ENCODE results near the gene DDR2.

The DDR2 gene

DNA sequence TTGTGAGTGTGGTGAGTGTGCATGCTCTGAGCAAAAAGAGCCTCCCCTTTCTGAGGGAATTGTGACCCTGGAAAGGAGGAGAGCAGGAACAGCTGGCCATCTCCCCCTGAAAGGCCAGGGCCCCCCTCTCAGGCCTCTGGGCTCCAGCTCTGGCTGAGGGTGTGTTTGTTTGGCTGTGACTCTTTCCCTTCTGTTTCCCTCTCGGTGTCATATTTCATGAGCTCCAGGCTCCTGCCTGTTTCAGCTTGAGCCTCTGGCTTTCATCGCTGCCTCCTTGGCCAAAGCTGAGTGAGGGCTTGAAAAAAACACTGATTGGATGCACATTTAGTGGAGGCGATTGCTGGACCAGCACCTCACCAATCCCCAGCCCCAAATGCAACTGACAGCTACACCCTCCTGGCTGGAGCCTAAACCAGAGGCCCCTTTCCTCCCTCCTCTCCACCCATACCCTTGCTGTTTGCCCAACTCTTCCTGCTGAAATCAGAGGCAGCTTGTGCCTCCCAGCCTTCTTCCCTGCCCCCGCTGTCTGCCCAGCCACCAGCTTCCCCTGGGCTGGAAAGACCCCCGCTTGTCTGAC, 64.1 kb downstream of the DDR2 start:
- DNase-seq, result peak in 27 of 56 donors; percentile 1 to 69 (median 14)

DNA sequence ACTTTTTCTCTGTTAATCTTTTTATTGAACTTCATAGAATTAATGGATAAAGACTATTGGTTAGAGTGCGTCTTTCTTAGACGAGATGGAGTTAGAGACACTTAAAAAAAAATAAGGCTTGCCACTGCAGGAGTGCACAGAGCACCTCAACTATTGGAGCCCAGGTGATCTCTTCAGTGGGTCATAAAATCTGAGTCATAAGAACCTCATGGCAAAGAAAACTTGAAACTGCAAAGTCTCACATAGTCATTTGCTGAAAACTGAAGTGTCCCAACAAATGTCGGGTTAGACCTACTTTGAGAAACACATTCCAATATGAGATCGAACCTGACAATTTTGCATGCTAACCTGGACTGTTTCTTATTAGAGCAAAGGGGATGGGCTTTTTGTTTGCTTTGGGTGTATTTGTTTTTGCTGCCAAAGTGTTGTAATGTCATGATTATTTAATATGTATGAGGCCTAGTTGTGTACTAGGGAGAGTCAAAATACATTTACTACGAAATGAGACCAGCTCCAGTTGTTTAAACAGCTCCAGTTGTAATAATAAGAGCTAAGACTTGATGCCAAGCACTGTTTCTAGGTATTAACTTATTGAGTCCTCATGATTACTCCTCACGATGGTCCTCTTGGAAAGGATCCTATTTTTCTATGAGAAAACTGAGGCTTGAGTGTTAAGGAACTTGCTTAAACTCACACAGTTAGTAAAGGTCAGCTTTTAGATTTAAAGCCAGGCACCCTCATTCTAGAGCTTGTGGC, 65.1 kb downstream of the DDR2 start:
- no peak for DNase-seq

DNA sequence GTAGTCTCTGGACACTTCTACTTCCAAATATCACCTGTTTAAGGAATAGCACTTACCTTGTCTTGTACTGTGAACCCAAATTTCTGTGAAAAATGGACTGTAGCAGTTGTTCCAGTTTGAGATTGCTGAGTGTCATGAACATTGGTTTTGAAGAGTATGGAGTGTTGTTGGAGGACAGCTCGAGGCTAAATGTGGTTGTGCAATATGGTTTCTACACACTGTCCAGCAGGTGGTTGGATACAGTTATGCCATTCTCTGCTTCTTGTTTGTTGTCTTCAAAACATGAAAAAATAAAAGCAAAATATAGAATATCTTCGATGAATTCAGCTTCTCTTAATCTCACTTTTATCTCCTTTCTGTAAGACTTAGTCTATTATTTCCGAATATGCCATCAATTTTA, 67.1 kb downstream of the DDR2 start:
- no peak for DNase-seq

DNA sequence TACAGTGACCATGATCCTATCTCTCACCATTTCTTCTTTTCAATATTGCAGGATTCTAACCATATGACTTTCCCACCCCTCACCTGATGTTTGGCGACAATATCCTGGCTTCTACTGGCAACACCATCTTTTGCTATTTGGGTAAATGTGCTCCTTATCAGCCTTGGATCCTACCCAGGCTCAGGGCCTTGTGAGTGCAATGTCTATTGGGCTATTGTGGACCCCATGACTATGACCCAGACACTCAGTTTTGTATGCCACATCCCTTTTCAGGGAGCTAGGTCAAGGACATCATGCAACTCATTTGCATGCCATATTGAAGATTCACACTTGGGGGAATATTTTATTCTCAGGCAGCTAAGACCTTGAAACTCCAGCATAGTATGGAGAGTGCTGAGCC, 67.9 kb downstream of the DDR2 start:
- DNase-seq, result no peak

DNA sequence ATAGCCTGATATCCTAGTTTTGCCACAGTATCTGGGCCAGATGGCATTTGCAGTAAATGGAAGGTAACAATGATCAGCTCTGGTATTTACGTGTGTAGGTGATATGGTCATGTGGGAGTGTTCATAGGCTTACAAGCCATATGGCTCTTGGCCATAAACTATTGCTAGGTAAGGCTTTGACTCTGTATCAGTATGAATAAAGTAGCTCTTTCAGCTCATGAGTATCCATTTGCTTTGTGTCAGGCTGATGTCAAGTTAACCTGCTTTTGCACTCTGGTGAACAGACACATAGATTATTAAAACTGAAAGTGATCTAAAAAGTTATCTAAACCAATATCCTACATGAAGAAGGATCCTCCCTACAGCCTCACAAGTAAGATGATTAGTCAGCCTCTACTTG, 69.0 kb downstream of the DDR2 start:
- DNase-seq, result no peak

DNA sequence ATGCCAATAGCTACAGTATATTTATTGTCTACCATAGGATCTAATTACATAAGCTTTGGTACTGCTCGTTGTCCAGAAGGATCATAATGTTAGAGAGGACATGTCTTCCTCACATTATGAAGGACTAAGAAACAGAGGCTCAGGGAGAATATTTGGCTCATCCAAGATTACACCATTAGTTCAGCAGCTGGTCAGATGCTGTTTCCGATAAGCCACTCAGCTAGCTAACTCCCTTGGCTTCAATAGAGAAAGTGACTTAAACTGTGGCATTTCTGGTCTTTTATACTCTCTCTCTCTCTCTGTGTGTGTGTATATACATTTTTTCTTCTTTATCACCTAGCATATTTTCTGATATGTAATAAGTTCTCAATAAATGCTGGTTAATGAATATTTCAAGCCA, 70.4 kb downstream of the DDR2 start:
- DNase-seq, result no peak

DNA sequence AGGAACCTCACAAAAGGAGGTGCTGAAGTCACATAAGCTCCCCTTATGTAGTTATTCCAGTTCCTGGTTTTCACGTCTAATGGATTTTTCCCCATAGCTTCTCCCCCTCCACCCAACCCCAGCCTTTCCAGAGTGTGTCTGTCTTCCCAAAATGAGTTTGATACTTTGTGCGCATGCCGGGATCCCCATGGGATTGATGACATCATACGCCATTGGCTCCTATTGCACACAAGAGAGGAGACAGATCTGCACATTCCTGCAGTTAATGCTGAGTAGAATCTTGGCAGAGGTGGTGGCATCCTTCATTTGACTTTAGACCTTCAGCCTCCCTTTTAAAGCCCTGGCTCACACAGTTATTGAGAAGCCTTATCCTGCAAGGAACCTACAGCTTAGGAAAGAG, 71.4 kb downstream of the DDR2 start:
- DNase-seq, result no peak

DNA sequence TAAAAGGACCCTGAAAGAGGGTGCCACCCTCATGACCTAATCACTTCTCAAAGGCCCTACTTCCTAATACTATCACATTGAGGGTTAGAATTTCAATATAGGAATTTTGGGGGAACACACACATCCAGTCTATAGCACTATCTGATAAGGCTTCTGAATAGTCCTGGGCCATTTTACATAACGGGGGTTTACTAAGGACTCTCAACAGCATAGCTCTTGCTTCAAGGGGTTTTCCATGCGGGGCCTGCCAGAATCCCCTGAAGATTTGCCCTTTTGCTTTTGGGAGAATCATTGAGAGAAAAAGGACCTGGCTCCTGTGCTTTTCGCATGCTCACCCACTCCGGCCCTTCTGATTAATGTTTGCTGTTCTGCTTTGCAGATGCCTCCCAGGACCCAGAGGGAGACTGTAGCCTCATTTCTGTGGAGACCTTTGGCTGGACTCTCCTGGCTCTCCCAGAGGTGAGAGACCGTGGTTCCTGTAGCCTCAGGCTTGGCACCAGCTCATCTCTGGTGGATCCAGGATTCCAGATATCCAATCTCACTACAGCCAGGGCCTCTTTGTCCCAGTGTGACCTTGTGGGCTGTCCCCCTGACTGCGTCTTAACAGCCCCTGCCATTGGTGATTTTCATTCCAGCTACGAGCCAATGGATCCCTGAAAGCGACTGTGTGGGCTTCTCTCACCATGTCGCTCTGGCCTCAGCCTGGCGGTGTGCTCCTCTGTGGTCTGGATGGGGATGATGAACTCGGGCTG, 72.6 kb downstream of the DDR2 start:
- DNase-seq, result no peak

DNA sequence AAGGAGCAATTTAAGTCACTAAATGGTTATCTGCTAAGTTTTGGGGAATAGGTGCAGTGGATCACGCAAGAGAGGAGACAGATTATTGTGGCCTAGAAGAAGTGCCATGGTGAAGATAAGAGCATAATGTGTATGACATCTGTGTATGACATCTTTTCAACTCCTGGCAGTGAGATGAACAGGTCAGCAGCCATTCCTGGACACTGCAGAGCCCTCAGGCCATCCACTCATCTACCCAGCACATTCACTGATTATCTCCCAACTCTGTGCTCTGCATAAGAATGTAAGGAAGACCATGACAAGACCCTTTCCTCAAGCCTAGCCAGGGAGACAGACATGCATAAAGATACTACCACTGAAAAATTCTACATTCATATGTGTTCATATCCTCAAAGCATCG, 73.7 kb downstream of the DDR2 start:
- DNase-seq, result no peak

DNA sequence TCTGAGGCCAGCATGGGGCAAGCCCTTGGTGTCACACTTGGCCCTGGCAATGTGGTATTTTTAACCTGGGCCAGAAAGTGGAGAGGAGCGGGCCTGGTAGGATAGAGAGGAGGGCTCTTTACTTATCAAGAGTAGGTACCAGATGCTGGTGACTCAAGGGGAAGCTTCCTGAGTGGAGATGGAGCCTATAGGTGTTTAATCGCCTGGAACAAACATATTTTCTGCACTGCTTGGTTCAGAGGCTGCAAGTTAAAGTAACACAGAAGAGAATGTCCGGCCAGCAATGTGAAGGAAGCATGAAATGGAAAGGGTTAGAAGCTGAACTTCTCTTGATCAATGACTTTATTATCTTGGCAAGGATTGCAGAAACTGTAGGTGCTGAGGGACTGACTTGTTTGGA, 74.3 kb downstream of the DDR2 start:
- DNase-seq, result no peak

DNA sequence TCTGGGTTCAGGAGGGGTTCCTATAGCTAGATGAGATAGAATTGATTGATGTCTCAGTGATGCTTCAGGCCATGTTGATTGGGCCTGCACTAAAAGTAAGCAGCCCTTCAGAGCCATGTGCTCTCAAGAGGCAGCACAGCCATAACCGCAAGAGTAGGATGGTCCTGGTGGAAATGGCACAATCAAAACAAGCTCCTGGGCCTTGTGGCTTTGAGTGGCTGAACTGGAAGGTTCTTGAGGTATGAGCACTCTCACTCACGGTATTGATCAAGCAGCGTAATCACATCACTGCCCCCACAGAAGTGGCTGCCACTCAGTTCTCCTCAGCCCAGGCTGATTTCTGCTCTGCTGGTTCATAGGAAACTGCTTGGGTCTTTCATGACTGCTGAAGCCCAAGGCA, 76.0 kb downstream of the DDR2 start:
- DNase-seq, result no peak

DNA sequence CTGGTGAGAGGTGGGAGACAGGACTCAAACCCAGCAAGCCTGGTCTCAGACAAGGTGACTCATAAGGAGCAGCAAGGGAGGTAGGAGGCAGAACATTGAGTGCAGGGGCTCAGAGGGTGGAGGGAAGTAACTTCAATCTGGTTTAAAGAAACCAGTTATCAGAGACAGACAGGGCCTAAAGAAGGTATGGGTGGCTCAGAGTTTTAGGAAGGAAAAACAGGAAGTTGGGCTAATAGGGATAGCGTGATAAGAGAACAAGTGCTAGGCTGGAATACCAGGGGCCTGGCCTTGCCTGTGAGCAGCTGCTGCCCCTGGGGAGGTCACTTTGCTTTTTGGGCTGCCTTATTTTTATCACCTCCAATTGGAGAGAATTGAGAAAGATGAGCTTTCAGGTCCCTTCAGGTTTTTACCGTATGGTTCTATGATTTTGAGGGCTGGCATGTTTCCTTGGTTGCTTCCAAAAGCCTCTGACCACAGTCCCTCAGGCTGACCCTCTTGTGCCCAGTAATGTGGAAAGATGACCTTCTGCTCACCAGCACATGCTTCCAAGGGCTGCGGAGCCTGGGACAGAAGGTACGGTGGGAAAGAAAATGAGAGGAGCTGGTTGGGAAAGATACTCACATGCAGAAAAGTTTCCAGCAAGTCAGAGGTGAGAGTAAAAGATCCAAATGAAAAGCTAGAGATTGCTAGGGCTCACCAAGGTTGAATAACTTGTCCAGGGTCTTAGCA, 77.0 kb downstream of the DDR2 start:
- DNase-seq, result no peak

DNA sequence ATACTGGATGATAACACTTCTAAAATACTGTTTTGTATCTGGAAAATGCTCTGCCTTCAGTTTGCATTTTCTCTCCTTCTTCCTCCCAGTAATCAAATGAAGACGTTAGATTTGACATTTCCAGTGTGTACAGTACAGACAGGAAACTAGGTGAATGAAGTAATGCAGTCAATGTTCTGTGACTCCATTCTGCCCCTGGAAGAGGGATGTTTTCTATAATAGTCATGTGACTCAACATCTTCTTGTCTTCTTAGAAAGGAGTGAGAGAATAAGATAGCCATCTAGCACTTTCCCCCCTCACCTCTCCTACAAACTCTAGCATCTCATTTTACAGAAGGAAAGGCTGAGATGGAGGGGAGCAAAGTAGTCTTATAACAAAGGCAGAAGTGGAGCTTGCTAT, 77.6 kb downstream of the DDR2 start:
- DNase-seq, result no peak

DNA sequence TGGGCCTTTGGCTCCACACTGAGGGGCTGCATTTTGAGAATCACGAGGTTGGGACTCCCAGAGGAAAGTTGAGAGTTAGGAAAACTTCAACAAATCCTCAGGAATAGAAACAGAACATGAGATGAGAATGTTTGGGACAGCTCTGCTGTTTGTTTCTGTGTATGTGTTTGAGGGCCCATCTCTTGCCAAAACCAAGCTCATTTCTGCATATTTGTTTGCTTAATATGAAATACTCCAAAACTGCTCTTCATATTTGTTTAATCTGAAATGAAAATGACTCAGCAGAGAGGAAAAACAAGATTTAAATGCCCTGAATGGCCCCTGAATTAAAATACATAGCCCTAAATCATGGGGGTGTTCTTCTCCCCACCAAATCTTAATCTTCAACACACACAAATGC, 78.1 kb downstream of the DDR2 start:
- DNase-seq, result no peak

DNA sequence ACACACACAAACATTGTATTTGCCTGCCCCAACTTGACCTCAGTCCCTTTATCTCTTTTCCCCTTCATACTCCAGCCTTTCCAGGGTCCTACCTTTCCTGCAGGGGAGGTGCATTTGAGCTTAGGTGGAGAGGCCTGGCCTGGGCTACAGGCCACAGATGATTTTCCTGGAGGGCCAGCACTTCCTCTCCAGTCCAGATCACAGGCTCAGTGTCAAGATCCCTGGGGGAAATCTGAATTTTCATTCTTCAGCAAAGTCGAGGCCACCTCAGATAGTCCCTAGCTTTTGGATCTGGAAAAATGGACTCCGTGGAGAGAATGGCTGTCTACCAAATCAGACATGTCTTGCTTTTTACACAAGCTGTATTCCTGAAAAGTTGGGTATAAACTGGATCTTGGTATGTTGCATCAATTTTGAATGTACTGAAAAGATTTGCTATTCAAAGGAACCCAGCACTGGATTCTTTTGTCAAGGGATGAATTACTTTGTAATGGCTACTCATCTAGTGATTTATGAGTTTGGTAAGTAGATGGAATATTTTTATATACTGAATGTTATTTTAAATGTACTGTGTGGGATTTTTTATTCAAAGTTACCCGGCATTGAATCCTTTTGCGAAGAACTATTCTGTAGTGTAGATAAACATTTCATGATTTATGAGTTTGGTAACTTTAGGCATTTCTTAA, 78.7 kb downstream of the DDR2 start:
- DNase-seq, result no peak

DNA sequence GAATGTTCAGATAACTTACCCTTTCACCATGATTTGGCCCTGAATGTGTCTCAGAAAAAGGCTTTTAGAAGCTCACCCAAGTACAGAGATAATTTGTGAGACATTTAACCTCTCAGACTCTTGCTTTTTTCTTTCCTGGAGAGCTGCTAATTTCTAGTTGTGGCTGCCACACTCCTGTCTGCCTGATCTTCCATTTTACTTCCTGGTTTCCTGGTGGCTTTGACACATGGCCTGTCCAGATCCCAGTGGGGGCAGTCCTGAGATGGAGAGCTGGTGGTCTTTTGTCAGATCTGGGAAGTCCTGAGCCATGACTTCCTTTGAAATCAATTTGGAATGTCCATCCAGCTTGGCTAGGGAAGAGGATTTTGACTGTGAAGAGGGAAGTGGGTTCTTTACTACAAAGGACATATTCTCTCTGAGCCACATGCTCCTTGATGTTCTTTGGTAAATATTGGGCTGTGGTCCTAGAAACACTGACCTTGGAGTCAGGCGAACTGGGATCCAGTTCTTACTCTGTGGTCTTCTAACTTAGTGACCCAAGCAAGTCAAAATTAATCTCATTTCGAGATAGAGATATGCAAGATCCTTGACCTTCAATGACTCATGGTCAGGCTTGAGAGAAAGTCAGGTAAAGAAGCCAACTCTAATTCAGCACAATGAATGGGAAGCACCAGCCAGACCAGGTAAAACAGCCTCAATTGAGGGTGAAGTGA, 80.2 kb downstream of the DDR2 start:
- DNase-seq, result no peak

DNA sequence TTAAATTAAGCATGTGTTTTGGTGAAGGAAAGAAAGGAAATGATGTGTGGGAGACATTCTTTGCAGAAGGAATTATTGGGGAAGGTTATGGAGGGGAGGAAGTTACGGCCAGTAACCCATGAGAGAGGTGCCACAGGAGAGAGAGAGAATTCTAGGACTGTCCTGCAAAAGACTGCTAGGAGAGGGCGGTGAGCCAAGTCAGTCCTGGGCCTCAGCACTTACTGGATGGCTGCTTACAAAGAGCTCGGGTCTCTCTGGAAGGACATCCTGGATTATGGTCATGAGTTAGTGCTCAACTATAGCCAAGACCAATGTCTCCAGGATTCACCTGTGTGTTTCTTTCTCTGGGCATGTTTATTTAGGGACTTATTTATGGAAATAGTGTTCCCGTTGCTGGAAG, 83.9 kb downstream of the DDR2 start:
- DNase-seq, result peak in 4 of 56 donors; percentile 0 to 12 (median 1)

DNA sequence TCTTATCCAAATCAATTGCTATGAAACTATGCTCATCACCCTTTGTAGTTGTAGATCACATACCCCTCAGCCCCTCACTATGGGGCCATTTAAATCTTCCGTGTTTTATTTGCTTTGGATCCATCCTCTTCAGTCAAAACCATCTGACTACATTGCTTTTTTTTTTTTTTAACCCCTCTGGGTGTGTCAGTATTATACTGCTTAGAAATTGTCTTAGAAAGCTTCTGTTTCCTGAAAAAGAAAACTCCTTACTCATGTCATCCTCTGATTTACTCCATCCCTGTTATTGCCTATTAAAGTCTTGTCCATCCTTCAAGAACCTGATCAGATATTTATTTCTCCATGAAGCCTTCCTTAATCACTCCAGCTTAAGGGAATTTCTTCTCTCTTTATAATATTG, 84.3 kb downstream of the DDR2 start:
- no peak for DNase-seq

DNA sequence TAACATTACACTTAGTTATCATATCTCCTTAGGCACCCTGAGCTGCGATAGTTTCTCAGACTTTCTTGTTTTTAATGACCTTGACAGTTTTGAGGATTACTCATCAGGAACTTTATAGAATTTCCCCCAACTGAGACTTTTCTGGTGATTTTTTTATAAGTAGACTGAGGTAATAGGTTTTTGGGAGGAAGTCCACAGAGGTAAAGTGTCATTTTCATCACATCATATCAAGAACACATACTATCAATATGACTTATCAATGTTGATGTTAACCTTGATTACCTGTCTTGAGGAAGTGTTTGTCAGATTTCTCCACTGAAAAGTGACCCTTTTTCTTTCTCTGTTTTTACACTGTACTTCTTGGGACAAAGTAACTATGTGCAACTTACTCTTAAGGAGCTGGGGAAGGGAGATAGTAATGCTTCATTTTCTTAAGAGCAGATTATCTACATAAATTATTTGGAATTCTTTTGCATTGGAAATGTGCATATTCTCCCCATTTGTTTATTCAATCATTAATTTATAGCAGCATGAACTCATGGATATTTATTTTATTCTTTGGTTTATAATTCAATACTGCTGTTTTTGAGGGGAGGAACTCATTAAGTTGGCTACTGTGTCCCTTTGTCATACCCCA, 85.4 kb downstream of the DDR2 start:
- no peak for DNase-seq

DNA sequence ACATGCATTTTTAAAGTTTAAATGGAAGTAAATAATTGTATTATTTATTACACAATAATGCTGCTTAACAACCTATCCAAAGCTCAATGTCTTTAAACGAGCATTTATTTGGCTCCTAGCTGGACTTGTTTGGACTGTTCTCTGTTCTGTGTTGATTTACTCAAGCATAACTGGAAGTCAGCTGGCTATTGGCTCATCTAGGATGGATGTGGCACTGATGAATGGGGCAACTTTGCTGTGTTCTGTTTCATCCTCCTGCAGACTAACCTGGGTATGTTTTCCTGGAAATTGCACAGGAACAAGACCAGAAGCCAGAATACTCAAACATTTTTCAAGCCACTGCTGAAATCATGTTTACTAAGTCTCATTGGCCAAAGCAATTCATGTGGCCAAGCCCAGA, 87.4 kb downstream of the DDR2 start:
- DNase-seq, result no peak
